Esophagus muscularis mucosa (tissue), 4 donors: ENCODE measurements around the gene RETSAT.

Experiments used
- CTCF ChIP-seq, 3 experiments: fragments of 200-600 bp in 2 of 3; fragments of 450-650 bp in 1 of 3; sonication (generic) in 2 of 3; IDR thresholded peaks; one replicate each; pipeline ENCODE4 v1.5.1; 2017 to 2019; ENCODE audit warnings: antibody characterized with exemption in 3 of 3, mild to moderate bottlenecking in 2 of 3, moderate library complexity in 1 of 3
- EP300 ChIP-seq: sonication (generic); formaldehyde crosslinking; IDR thresholded peaks from one replicate; pipeline ENCODE4 v1.6.1; 2017; ENCODE audit warnings: antibody characterized with exemption
- POLR2A ChIP-seq: fragments of 450-650 bp; IDR thresholded peaks from one replicate; pipeline ENCODE4 v1.6.1; 2017; ENCODE audit warnings: antibody characterized with exemption, moderate library complexity, mild to moderate bottlenecking, low read depth

GRCh38 chr2:85390941-85391669 lies 36.8 kb upstream of the RETSAT start:
- TF ChIP-seq CTCF (IDR thresholded peaks at IDR 0.05), result peak; percentile 51 to 63 (median 57)
- no peak for TF ChIP-seq POLR2A
- no peak for TF ChIP-seq EP300
